DMS53 (cell line): Measurements from ENCODE around the gene MTCL1.

ENCODE experiments used
- DNase-seq: peaks from one replicate; lab custom pipeline; 2025; lab: John Stamatoyannopoulos, UW

MTCL1 gene

GRCh38 chr18:8794156-8794933, 89.0 kb downstream of the MTCL1 start:
- DNase-seq, result no peak

- no peak for DNase-seq
Measured at GRCh38 chr18:8794934-8795280, 89.6 kb downstream of the MTCL1 start.

- no peak for DNase-seq
Measured at GRCh38 chr18:8795586-8796325, 90.4 kb downstream of the MTCL1 start.

GRCh38 chr18:8797206-8797605, 91.8 kb downstream of the MTCL1 start:
- peak; percentile 56 for DNase-seq

- no peak for DNase-seq
Measured at GRCh38 chr18:8799001-8799400, 93.6 kb downstream of the MTCL1 start.

- no peak for DNase-seq
Measured at GRCh38 chr18:8799596-8800441, 94.5 kb downstream of the MTCL1 start.

GRCh38 chr18:8800445-8800844, 95.1 kb downstream of the MTCL1 start:
- no peak for DNase-seq

GRCh38 chr18:8800876-8801262, 95.5 kb downstream of the MTCL1 start:
- DNase-seq, result no peak

GRCh38 chr18:8801263-8801901, 96.0 kb downstream of the MTCL1 start:
- no peak for DNase-seq

- no peak for DNase-seq
Measured at GRCh38 chr18:8802017-8802672, 96.8 kb downstream of the MTCL1 start.

GRCh38 chr18:8803063-8803795, 97.9 kb downstream of the MTCL1 start:
- DNase-seq, result no peak

- no peak for DNase-seq
Measured at GRCh38 chr18:8803957-8804356, 98.6 kb downstream of the MTCL1 start.

GRCh38 chr18:8805552-8805951, 100.2 kb downstream of the MTCL1 start:
- no peak for DNase-seq

GRCh38 chr18:8806100-8806797, 100.9 kb downstream of the MTCL1 start:
- DNase-seq, result no peak

GRCh38 chr18:8806798-8807487, 101.6 kb downstream of the MTCL1 start:
- no peak for DNase-seq

- no peak for DNase-seq
Measured at GRCh38 chr18:8807488-8807805, 102.1 kb downstream of the MTCL1 start.

GRCh38 chr18:8808001-8808400, 102.6 kb downstream of the MTCL1 start:
- DNase-seq, result no peak

- DNase-seq, result no peak
Measured at GRCh38 chr18:8809514-8809913, 104.2 kb downstream of the MTCL1 start.

- DNase-seq, result no peak
Measured at GRCh38 chr18:8810157-8810556, 104.8 kb downstream of the MTCL1 start.

GRCh38 chr18:8811115-8811514, 105.8 kb downstream of the MTCL1 start:
- DNase-seq, result no peak
